ENCODE results near the gene COX6B2.

GRCh38 chr19:55316646-55317045 lies 37.9 kb downstream of the COX6B2 start:
- TF ChIP-seq POLR2AphosphoS5 (IDR thresholded peaks at IDR 0.05): no peak
- TF ChIP-seq POLR2A (IDR thresholded peaks at IDR 0.05): no peak

All from spleen (tissue), 3 donors.